Osteoblast (primary cell): ENCODE data around the gene MED13L. TPM values are rescaled to one million over a fixed set of nuclear protein-coding genes. Genes with fewer than 3 reads are reported as not detected.

ENCODE experiments used
- DNase-seq: peaks from one replicate; pipeline ENCODE4 v3.0.0; 2011; ENCODE audit warnings: low spot score, mixed read lengths; ENCODE audit not compliant: insufficient read length; ENCODE audit errors: missing footprints
- H2AFZ ChIP-seq: 2 replicates; pipeline ENCODE4 v1.6.0; 2011; ENCODE audit warnings: mild to moderate bottlenecking, low read length
- H3K27ac ChIP-seq: 2 replicates; pipeline ENCODE4 v1.5.1; 2011; ENCODE audit warnings: mild to moderate bottlenecking, low read depth, low read length, moderate library complexity
- H3K27me3 ChIP-seq: 2 replicates; pipeline ENCODE4 v1.6.0; 2012; ENCODE audit warnings: mild to moderate bottlenecking, control low read depth, inconsistent platforms, low read length, moderate library complexity; ENCODE audit not compliant: insufficient read depth
- H3K36me3 ChIP-seq: 2 replicates; pipeline ENCODE4 v1.5.1; 2011; ENCODE audit warnings: mild to moderate bottlenecking, low read length, control low read depth, moderate library complexity; ENCODE audit not compliant: insufficient read depth
- H3K4me1 ChIP-seq: 2 replicates; pipeline ENCODE4 v1.5.1; 2011; ENCODE audit warnings: mild to moderate bottlenecking, low read length, control low read depth, moderate library complexity; ENCODE audit not compliant: insufficient read depth
- H3K4me2 ChIP-seq: 2 replicates; pipeline ENCODE4 v1.6.0; 2011; ENCODE audit warnings: mild to moderate bottlenecking, low read length; ENCODE audit not compliant: insufficient read depth
- H3K4me3 ChIP-seq: fragments of 200-600 bp; sonication (generic); 3 replicates; pipeline ENCODE4 v1.5.1; 2012; ENCODE audit warnings: mild to moderate bottlenecking, low read length, inconsistent platforms; ENCODE audit not compliant: insufficient read depth
- H3K79me2 ChIP-seq: 2 replicates; pipeline ENCODE4 v1.6.0; 2012; ENCODE audit warnings: mild to moderate bottlenecking, low read length, control low read depth, inconsistent platforms; ENCODE audit not compliant: insufficient read depth
- H3K9me3 ChIP-seq: 2 replicates; pipeline ENCODE4 v1.5.1; 2011; ENCODE audit warnings: low read depth, low read length, control low read depth
- H4K20me1 ChIP-seq: 2 replicates; pipeline ENCODE4 v1.6.0; 2012; ENCODE audit warnings: mild to moderate bottlenecking, low read length, control low read depth; ENCODE audit not compliant: insufficient read depth
- CTCF ChIP-seq: IDR thresholded peaks from 2 replicates; pipeline ENCODE4 v1.5.1; 2011; ENCODE audit warnings: mild to moderate bottlenecking, low read depth, low read length, moderate library complexity; ENCODE audit errors: extremely low read depth
- total RNA-seq: library from RNA; depleted of rRNA; stranded (reverse); fragments of >200 nt; gene quantifications from 2 replicates; pipeline ENCODE4 v1.2.3, GENCODE V29; 2012

MED13L gene
- total RNA-seq, 1 donor, result 359 TPM

GRCh38 chr12:116171549-116171948, 105.9 kb downstream of the MED13L start:
- Histone ChIP-seq H2AFZ (no peak overlapping the region), H4K20me1 (peaks cover 72% of the 10 kb centered on the region), H3K27ac (peak overlapping the region; percentile 45), H3K9me3 (no peaks in the 10 kb centered on the region), H3K4me3 (no peak overlapping the region), H3K4me2 (peak overlapping the region; percentile 57), H3K79me2 (peaks cover 99% of the 10 kb centered on the region), H3K27me3 (no peaks in the 10 kb centered on the region), H3K36me3 (no peaks in the 10 kb centered on the region), H3K4me1 (peaks cover 19% of the 10 kb centered on the region)
- TF ChIP-seq CTCF, result no peak
- DNase-seq, result peak; percentile 64

GRCh38 chr12:116169071-116169470, 108.4 kb downstream of the MED13L start:
- Histone ChIP-seq H4K20me1 (peaks cover 73% of the 10 kb centered on the region), H3K4me3 (no peak overlapping the region), H2AFZ (no peak overlapping the region), H3K27ac (no peak overlapping the region), H3K36me3 (no peaks in the 10 kb centered on the region), H3K4me2 (no peak overlapping the region), H3K4me1 (peaks cover 39% of the 10 kb centered on the region), H3K9me3 (no peaks in the 10 kb centered on the region), H3K79me2 (peaks cover 98% of the 10 kb centered on the region), H3K27me3 (no peaks in the 10 kb centered on the region)
- no peak for TF ChIP-seq CTCF
- DNase-seq, result no peak

- Histone ChIP-seq H3K4me3 (no peak overlapping the region), H3K27ac (no peak overlapping the region), H4K20me1 (peaks cover 80% of the 10 kb centered on the region), H3K9me3 (no peaks in the 10 kb centered on the region), H3K27me3 (no peaks in the 10 kb centered on the region), H3K79me2 (peaks cover 97% of the 10 kb centered on the region), H2AFZ (no peak overlapping the region), H3K4me1 (peaks cover 36% of the 10 kb centered on the region), H3K4me2 (no peak overlapping the region), H3K36me3 (no peaks in the 10 kb centered on the region)
- TF ChIP-seq CTCF, result no peak
- no peak for DNase-seq
Observed at GRCh38 chr12:116166306-116166705, 111.2 kb downstream of the MED13L start.

GRCh38 chr12:116165036-116165425, 112.5 kb downstream of the MED13L start:
- no peaks in the 10 kb centered on the region for H3K27me3 ChIP-seq
- H3K4me3 ChIP-seq, result no peak overlapping the region
- no peak overlapping the region for H3K27ac ChIP-seq
- H3K36me3 ChIP-seq, result no peaks in the 10 kb centered on the region
- no peak for DNase-seq
- peaks cover 80% of the 10 kb centered on the region for H4K20me1 ChIP-seq
- peak overlapping the region; percentile 0 for H3K4me2 ChIP-seq
- H3K9me3 ChIP-seq, result no peaks in the 10 kb centered on the region
- no peak overlapping the region for H2AFZ ChIP-seq
- TF ChIP-seq CTCF, result no peak
- peaks cover 97% of the 10 kb centered on the region for H3K79me2 ChIP-seq
- peaks cover 44% of the 10 kb centered on the region for H3K4me1 ChIP-seq
